WTC11 (cell line): ENCODE measurements around the gene ABCC4. TPM values are rescaled to one million over a fixed set of nuclear protein-coding genes. Genes with fewer than 3 reads are reported as not detected.

Experiments
- ATAC-seq: fragments of 200-7000 bp; cut with Tn5 transposase; 2 replicates; pipeline ENCODE4 v1.10.0; 2021; ENCODE audit warnings: mild to moderate bottlenecking, moderate library complexity
- CTCF ChIA-PET: fragments of 300-600 bp; sonication (Branson Sonifier 250); formaldehyde crosslinking; loops from one replicate; lab custom pipeline; 2021; ENCODE audit warnings: antibody characterized with exemption; lab: Charles Lee
- POLR2A ChIA-PET: fragments of 350-600 bp; sonication (Branson Sonifier 250); formaldehyde crosslinking; loops from one replicate; lab custom pipeline; 2021; ENCODE audit warnings: antibody characterized with exemption; lab: Charles Lee
- DNase-seq: peaks from one replicate; pipeline ENCODE4 v3.0.0; 2021; ENCODE audit warnings: low spot score
- H3K27ac Mint-ChIP-seq: 2 replicates; pipeline ENCODE4 v1.8.0; 2021; ENCODE audit warnings: mixed read lengths
- H3K27me3 Mint-ChIP-seq: 2 replicates; pipeline ENCODE4 v1.8.0; 2021; ENCODE audit warnings: low read depth, mild to moderate bottlenecking, moderate library complexity, mixed read lengths
- H3K36me3 Mint-ChIP-seq: 2 replicates; pipeline ENCODE4 v1.8.0; 2021; ENCODE audit warnings: mixed read lengths
- H3K4me1 Mint-ChIP-seq: 2 replicates; pipeline ENCODE4 v1.8.0; 2022; ENCODE audit warnings: mixed read lengths
- H3K4me3 Mint-ChIP-seq: 2 replicates; pipeline ENCODE4 v1.8.0; 2021; ENCODE audit warnings: mild to moderate bottlenecking, moderate library complexity, mixed read lengths
- H3K9me3 Mint-ChIP-seq: 2 replicates; pipeline ENCODE4 v1.8.0; 2021; ENCODE audit warnings: mixed read lengths
- CBFB ChIP-seq: sonication (generic); formaldehyde crosslinking; IDR thresholded peaks from 2 replicates; pipeline ENCODE4 v1.8.1; 2022; ENCODE audit warnings: mild to moderate bottlenecking, low read depth, missing genetic modification reagents
- CREM ChIP-seq: sonication (generic); formaldehyde crosslinking; IDR thresholded peaks from 2 replicates; pipeline ENCODE4 v1.8.1; 2022; ENCODE audit warnings: mild to moderate bottlenecking, missing genetic modification reagents, moderate library complexity
- EMX1 ChIP-seq: fragments of 250-450 bp; sonication (Bioruptor Pico); IDR thresholded peaks from 2 replicates; pipeline ENCODE4 v1.8.0; 2021; ENCODE audit warnings: mild to moderate bottlenecking
- ESRRA ChIP-seq: sonication (generic); formaldehyde crosslinking; IDR thresholded peaks from 2 replicates; pipeline ENCODE4 v1.8.1; 2022; ENCODE audit warnings: mild to moderate bottlenecking, missing genetic modification reagents, borderline replicate concordance
- FOXP1 ChIP-seq: sonication (generic); formaldehyde crosslinking; IDR thresholded peaks from 2 replicates; pipeline ENCODE4 v1.8.0; 2022; ENCODE audit warnings: missing genetic modification reagents, mild to moderate bottlenecking, moderate library complexity, borderline replicate concordance
- GRHL2 ChIP-seq: fragments of 250-450 bp; sonication (Bioruptor Pico); IDR thresholded peaks from 2 replicates; pipeline ENCODE4 v1.8.0; 2022; ENCODE audit warnings: mild to moderate bottlenecking, moderate library complexity; ENCODE audit not compliant: insufficient replicate concordance, severe bottlenecking
- NR2C2 ChIP-seq: sonication (generic); formaldehyde crosslinking; IDR thresholded peaks from 2 replicates; pipeline ENCODE4 v1.8.0; 2022; ENCODE audit warnings: mild to moderate bottlenecking, missing genetic modification reagents
- SOX15 ChIP-seq: fragments of 250-450 bp; sonication (Bioruptor Pico); IDR thresholded peaks from 2 replicates; pipeline ENCODE4 v1.9.0; 2021; ENCODE audit warnings: mild to moderate bottlenecking
- TP53 ChIP-seq: sonication (generic); formaldehyde crosslinking; IDR thresholded peaks from 2 replicates; pipeline ENCODE4 v1.8.1; 2023; ENCODE audit warnings: mild to moderate bottlenecking, missing genetic modification reagents
- ZNF121 ChIP-seq: sonication (generic); formaldehyde crosslinking; IDR thresholded peaks from 2 replicates; pipeline ENCODE4 v1.8.0; 2023; ENCODE audit warnings: missing genetic modification reagents
- ZNF138 ChIP-seq: sonication (generic); formaldehyde crosslinking; conservative IDR thresholded peaks from 2 replicates; pipeline ENCODE4 v1.8.1; 2022; ENCODE audit warnings: mild to moderate bottlenecking, moderate library complexity, missing genetic modification reagents
- total RNA-seq: library from RNA; stranded (reverse); gene quantifications from 3 replicates; pipeline ENCODE4 v1.2.3, GENCODE V29; 2021
- TF ChIP-seq, protein P1 (sequence below): fragments of 200-600 bp; IDR thresholded peaks from 2 replicates; pipeline ENCODE4 v1.8.0; 2022; ENCODE audit warnings: antibody characterized with exemption
- TF ChIP-seq, protein P2 (sequence below): sonication (generic); formaldehyde crosslinking; IDR thresholded peaks from 2 replicates; pipeline ENCODE4 v1.8.1; 2022; ENCODE audit warnings: missing genetic modification reagents, borderline replicate concordance
- TF ChIP-seq, protein P3 (sequence below): sonication (generic); formaldehyde crosslinking; IDR thresholded peaks from 2 replicates; pipeline ENCODE4 v1.8.1; 2022; ENCODE audit warnings: mild to moderate bottlenecking, moderate library complexity, missing genetic modification reagents
- TF ChIP-seq, protein P4 (sequence below): sonication (generic); formaldehyde crosslinking; IDR thresholded peaks from 2 replicates; pipeline ENCODE4 v1.8.1; 2022; ENCODE audit warnings: low read depth, missing genetic modification reagents, borderline replicate concordance
- TF ChIP-seq, protein P5 (sequence below): sonication (generic); formaldehyde crosslinking; IDR thresholded peaks from 2 replicates; pipeline ENCODE4 v1.8.0; 2023; ENCODE audit warnings: mild to moderate bottlenecking, missing genetic modification reagents
- TF ChIP-seq, protein P6 (sequence below): sonication (generic); formaldehyde crosslinking; IDR thresholded peaks from 2 replicates; pipeline ENCODE4 v1.8.1; 2023; ENCODE audit warnings: mild to moderate bottlenecking, missing genetic modification reagents, moderate library complexity
- TF ChIP-seq, protein P7 (sequence below): sonication (generic); formaldehyde crosslinking; IDR thresholded peaks from 2 replicates; pipeline ENCODE4 v1.8.1; 2023; ENCODE audit warnings: mild to moderate bottlenecking, missing genetic modification reagents, moderate library complexity

ABCC4 gene
- total RNA-seq, 1 experiment from 2014 or later: 7.2 TPM

DNA sequence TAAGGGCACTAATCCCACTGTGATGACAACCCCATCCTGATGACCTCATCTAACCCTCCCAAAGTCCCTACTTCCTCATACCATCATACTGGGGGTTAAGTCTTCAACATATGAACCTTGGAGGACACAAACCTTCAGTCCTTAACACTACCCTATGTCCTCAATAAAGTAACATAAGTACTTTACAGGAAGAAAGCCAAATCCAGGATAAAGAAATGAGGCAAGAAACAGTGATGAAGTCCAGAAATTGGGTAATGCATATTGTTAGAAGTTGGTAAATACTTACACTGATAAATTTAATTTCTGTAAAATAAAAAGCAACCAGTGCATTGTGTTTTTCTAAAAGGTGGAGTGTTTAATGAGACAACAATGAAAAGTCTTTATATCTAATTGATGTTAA lies 304.1 kb downstream of the ABCC4 start:
- H3K4me3 Mint-ChIP-seq: no peak overlapping the region
- H3K27me3 Mint-ChIP-seq: peaks cover 1% of the 10 kb centered on the region
- H3K9me3 Mint-ChIP-seq: peaks cover 5% of the 10 kb centered on the region
- no peak overlapping the region for H3K27ac Mint-ChIP-seq
- ChIA-PET POLR2A (no interaction called here), CTCF (interaction anchor here (0.6 kb wide), 1 partner anchor 555 kb away, joined by 6 read pairs; no protein-coding TSS in a partner anchor)
- DNase-seq (no peak), ATAC-seq (no peak)
- TF ChIP-seq, protein P1, sequence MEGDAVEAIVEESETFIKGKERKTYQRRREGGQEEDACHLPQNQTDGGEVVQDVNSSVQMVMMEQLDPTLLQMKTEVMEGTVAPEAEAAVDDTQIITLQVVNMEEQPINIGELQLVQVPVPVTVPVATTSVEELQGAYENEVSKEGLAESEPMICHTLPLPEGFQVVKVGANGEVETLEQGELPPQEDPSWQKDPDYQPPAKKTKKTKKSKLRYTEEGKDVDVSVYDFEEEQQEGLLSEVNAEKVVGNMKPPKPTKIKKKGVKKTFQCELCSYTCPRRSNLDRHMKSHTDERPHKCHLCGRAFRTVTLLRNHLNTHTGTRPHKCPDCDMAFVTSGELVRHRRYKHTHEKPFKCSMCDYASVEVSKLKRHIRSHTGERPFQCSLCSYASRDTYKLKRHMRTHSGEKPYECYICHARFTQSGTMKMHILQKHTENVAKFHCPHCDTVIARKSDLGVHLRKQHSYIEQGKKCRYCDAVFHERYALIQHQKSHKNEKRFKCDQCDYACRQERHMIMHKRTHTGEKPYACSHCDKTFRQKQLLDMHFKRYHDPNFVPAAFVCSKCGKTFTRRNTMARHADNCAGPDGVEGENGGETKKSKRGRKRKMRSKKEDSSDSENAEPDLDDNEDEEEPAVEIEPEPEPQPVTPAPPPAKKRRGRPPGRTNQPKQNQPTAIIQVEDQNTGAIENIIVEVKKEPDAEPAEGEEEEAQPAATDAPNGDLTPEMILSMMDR: no peak
- TF ChIP-seq CREM (CRISPR knock-in tag) (no peak), TP53 (no peak), EMX1 (CRISPR knock-in tag) (no peak), NR2C2 (no peak), CBFB (CRISPR knock-in tag) (no peak), ZNF121 (no peak), GRHL2 (CRISPR knock-in tag) (no peak), SOX15 (CRISPR knock-in tag) (no peak), ZNF138 (no peak), FOXP1 (CRISPR knock-in tag) (no peak), ESRRA (CRISPR knock-in tag) (no peak)
- TF ChIP-seq, protein P2, sequence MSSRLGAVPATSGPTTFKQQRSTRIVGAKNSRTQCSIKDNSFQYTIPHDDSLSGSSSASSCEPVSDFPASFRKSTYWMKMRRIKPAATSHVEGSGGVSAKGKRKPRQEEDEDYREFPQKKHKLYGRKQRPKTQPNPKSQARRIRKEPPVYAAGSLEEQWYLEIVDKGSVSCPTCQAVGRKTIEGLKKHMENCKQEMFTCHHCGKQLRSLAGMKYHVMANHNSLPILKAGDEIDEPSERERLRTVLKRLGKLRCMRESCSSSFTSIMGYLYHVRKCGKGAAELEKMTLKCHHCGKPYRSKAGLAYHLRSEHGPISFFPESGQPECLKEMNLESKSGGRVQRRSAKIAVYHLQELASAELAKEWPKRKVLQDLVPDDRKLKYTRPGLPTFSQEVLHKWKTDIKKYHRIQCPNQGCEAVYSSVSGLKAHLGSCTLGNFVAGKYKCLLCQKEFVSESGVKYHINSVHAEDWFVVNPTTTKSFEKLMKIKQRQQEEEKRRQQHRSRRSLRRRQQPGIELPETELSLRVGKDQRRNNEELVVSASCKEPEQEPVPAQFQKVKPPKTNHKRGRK (CRISPR knock-in tag): no peak
- TF ChIP-seq, protein P3, sequence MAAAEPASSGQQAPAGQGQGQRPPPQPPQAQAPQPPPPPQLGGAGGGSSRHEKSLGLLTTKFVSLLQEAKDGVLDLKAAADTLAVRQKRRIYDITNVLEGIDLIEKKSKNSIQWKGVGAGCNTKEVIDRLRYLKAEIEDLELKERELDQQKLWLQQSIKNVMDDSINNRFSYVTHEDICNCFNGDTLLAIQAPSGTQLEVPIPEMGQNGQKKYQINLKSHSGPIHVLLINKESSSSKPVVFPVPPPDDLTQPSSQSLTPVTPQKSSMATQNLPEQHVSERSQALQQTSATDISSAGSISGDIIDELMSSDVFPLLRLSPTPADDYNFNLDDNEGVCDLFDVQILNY (CRISPR knock-in tag): no peak
- TF ChIP-seq, protein P4, sequence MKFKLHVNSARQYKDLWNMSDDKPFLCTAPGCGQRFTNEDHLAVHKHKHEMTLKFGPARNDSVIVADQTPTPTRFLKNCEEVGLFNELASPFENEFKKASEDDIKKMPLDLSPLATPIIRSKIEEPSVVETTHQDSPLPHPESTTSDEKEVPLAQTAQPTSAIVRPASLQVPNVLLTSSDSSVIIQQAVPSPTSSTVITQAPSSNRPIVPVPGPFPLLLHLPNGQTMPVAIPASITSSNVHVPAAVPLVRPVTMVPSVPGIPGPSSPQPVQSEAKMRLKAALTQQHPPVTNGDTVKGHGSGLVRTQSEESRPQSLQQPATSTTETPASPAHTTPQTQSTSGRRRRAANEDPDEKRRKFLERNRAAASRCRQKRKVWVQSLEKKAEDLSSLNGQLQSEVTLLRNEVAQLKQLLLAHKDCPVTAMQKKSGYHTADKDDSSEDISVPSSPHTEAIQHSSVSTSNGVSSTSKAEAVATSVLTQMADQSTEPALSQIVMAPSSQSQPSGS: no peak
- TF ChIP-seq, protein P5, sequence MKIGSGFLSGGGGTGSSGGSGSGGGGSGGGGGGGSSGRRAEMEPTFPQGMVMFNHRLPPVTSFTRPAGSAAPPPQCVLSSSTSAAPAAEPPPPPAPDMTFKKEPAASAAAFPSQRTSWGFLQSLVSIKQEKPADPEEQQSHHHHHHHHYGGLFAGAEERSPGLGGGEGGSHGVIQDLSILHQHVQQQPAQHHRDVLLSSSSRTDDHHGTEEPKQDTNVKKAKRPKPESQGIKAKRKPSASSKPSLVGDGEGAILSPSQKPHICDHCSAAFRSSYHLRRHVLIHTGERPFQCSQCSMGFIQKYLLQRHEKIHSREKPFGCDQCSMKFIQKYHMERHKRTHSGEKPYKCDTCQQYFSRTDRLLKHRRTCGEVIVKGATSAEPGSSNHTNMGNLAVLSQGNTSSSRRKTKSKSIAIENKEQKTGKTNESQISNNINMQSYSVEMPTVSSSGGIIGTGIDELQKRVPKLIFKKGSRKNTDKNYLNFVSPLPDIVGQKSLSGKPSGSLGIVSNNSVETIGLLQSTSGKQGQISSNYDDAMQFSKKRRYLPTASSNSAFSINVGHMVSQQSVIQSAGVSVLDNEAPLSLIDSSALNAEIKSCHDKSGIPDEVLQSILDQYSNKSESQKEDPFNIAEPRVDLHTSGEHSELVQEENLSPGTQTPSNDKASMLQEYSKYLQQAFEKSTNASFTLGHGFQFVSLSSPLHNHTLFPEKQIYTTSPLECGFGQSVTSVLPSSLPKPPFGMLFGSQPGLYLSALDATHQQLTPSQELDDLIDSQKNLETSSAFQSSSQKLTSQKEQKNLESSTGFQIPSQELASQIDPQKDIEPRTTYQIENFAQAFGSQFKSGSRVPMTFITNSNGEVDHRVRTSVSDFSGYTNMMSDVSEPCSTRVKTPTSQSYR (CRISPR knock-in tag): no peak
- TF ChIP-seq, protein P6, sequence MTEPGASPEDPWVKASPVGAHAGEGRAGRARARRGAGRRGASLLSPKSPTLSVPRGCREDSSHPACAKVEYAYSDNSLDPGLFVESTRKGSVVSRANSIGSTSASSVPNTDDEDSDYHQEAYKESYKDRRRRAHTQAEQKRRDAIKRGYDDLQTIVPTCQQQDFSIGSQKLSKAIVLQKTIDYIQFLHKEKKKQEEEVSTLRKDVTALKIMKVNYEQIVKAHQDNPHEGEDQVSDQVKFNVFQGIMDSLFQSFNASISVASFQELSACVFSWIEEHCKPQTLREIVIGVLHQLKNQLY: no peak
- TF ChIP-seq, protein P7, sequence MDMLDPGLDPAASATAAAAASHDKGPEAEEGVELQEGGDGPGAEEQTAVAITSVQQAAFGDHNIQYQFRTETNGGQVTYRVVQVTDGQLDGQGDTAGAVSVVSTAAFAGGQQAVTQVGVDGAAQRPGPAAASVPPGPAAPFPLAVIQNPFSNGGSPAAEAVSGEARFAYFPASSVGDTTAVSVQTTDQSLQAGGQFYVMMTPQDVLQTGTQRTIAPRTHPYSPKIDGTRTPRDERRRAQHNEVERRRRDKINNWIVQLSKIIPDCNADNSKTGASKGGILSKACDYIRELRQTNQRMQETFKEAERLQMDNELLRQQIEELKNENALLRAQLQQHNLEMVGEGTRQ (CRISPR knock-in tag): no peak
- H3K4me1 Mint-ChIP-seq: peaks cover 52% of the 10 kb centered on the region
- H3K36me3 Mint-ChIP-seq: no peaks in the 10 kb centered on the region
